NCI-H1092 treated with DMSO at 0.1 percent for 48 hours (cell line): ENCODE data around the gene C11orf98.
A peak's percentile ranks its signal among the peaks of the same experiment; 100 is the strongest.
"Not testable (repeated sequence)": the region's sequence is repeated elsewhere in the genome, so short reads cannot be mapped to it uniquely, and the experiment has no call there.

ENCODE experiments used
- DNase-seq: peaks from one replicate; lab custom pipeline; 2025; lab: John Stamatoyannopoulos, UW

C11orf98 gene

GRCh38 chr11:62665075-62665598, at the start of gene C11orf98, which contains the start of gene CSKMT:
TSS of gene C11orf98 (minus strand) at chr11:62665210. CDS start at chr11:62665169, 41 bp downstream.
TSS of gene CSKMT (plus strand) at chr11:62665312. CDS start at chr11:62665880, 568 bp downstream.
- peak; percentile 98 for DNase-seq

GRCh38 chr11:62713343-62713742, 48.3 kb upstream of the C11orf98 start:
- DNase-seq, result no peak

DNA sequence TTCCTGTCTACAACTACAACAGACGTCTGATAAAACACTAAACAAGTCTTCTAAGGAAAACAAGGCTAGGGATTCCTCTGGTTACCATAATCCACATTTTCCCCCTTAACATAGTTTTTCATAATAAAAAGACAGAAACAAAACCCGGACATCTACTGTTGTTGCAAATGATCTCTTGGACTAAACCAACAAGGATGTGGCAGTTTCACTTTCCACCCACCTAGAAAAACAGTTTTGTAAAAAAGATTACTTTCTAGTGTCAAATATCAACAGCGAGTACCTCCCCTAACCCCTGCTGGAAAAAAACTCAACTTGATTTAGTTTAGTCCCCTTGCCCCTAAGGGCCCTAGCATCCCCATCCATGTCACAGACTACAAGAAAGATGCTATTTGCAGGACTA, 47.9 kb upstream of the C11orf98 start:
- DNase-seq, result no peak

- DNase-seq, result no peak
These were observed 47.3 kb upstream of the C11orf98 start for GRCh38 chr11:62712276-62712812.

DNA sequence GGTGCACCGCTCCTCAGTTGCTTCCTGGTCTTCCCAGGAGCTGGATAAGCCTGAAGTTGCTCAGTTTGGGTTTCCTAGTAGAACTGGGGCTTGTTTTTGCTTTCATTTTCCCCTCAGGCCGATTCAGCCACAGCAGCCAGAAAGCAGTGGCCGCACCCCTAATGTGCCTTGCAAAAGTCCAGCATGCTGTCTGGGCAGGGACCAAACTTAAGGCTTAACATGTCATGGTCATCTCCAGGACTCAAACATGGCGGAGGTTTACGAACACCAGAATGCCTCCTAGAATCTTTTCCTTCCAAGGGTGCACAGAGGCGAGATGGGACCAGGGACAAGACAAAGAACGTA, 45.0 kb upstream of the C11orf98 start:
- DNase-seq, result peak; percentile 74

DNA sequence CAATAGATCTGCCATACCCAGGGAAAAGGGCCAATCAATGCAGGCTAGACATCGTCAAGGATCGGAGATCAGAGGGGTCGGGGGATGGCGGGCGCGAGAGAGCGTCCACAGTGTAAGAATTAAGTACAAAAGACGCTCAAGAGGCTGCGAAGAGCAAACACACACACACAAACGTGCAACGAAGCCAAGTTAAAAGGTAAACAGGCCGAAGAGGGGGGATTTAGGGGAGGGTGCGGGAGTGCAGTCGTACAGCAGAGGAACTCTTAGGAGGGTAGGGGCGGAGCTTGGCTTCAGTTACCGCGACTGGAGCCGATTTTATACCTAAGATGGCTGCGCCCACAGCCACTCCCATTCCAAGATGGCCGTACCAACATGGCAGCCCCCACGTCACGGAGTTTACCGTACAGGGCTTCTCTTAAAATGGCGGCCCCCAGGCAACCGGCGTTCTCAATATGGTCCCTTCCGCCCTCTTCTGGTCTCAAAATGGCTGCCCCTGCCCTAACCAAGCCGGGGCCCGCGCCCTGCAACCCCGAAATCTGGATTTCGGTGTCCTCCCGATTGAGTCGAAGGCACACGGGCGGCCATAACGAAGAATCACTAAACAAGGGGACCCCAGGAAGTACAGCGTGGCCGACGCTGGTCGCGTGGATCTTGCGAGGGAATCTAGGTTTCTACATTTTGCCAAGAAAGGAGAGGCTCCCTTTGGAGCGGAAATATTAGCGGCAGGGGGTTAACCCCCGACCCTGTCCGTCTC, 44.4 kb upstream of the C11orf98 start:
- DNase-seq, result peak; percentile 100

- DNase-seq, result no peak
These were observed 43.8 kb upstream of the C11orf98 start for GRCh38 chr11:62708793-62709192.

DNA sequence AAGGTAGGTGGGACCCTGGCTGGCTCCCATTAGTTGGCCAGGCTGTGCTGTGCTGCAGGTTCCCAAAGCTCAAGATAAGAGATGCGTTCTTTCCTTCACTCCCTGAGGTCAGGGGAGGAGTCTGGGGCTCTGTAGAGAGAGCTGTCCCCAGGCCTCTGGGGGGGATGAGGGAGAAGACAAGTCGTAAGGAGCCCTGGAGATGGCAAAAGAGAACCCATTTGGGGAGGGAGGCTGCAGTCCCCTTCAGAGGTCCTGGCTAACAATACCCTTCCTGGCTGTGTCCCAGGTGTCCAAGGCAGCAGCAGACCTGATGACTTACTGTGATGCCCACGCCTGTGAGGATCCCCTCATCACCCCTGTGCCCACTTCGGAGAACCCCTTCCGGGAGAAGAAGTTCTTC, 43.4 kb upstream of the C11orf98 start:
- DNase-seq, result no peak

DNA sequence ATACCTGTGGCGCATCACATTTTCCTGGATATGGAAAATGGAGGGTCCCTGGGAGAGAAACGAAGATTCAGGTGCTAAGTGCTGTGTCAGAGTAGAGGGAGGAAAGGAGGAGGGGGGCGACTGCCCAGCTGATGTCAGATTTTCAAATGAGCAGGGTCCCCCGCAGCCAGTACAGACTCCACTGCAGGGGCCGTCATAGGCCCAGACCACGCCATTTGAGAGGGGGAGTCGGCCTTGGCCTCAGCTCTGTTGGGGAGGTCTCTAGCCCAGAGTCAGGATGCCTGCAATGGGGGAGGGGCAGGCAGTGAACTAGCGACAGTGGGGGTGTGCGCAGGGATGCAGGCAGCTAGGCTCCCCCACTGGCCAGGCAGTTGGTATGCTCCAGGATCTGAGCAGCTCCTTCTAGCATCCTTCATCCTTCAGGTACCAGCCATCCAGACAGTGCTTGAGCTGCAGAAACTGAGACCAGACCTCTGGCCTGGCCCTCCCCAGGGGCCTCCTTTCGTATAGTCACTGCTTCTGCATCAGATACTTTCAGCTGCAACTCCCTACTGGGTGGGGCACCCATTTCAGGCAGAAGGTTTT, 42.4 kb upstream of the C11orf98 start, which contains the start of the genes BSCL2 and GNG3:
Gene BSCL2, minus strand, starts transcription at position 148 of the 585 bp plus-strand sequence. CDS start 229 bp downstream, outside the sequence.
Gene GNG3, plus strand, starts transcription at position 400 of the 585 bp plus-strand sequence. CDS start 620 bp downstream, outside the sequence.
- DNase-seq, result no peak

DNA sequence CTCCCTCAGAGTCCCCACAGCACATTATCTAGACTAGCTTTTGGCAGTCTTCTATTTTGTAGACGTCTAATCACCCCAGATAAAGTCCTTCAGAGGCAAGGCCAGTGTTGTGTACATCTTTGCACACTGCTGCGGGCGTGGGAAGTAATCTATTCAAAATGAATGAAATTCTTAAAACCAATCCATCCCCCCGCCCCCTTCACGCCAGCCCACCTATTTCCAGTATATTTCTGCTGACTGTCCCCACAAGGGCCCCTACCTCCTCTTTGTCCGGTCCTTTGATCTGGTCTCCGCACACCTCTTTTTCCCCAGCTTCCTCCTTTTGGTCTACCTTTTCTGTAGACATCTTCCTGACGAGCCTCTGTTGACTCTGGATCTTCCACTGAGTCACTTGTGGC, 41.8 kb upstream of the C11orf98 start:
- DNase-seq, result no peak

- DNase-seq, result peak; percentile 99
These were observed 41.2 kb upstream of the C11orf98 start for GRCh38 chr11:62705880-62706849.

DNA sequence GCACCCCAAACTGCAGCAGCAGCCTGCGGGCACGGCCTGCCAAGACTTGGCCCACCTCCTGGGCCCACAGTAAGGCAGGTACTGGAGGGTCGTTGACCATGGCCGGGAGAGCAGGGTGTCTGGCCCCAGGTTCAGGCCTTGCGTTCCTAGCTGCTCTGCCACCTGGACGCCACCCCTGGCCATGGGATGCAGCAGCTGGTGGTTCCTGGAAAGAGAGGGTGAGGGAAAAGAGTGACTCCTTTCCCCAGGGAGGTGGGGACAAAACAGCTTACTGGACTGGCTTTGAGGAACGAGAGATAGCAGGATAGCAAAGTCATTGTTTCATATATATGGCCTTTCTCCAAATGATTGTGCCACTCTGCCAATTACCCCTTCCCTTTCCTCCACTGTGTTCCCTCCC, 40.4 kb upstream of the C11orf98 start:
- DNase-seq, result peak; percentile 85

DNA sequence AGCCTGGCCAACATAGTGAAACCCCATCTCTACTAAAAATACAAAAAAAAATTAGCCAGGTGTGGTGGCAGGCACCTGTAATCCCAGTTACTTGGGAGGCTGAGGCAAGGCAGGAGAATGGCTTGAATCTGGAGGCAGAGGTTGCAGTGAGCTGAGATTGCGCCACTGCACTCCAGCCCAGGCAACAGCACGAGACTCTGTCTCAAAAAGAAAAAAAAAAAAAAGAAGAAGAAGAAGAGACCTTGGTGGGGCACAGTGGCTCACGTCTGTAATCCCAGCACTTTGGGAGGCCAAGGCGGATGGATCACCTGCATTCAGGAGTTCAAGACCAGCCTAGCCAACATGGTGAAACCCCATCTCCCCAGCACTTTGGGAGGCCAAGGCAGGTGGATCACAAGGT, 38.9 kb upstream of the C11orf98 start:
- DNase-seq, result not testable (repeated sequence)

DNA sequence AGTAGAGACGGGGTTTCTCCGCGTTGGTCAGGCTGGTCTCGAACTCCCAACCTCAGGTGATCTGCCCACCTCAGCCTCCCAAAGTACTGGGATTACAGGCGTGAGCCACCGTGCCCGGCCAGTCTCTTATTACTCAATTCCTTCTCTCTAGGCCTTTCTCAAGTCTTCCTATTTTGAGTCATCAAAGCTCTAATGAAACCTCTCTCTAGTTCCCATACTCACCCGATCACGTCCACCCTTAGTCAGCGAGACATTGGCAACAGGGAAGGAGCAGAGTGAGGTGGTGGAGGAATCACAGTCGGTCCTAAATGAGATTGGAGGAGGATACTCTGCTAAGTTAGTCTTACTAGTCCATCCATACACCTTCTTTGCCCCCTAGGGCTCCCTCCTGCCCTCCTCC, 37.2 kb upstream of the C11orf98 start:
- no peak for DNase-seq

DNA sequence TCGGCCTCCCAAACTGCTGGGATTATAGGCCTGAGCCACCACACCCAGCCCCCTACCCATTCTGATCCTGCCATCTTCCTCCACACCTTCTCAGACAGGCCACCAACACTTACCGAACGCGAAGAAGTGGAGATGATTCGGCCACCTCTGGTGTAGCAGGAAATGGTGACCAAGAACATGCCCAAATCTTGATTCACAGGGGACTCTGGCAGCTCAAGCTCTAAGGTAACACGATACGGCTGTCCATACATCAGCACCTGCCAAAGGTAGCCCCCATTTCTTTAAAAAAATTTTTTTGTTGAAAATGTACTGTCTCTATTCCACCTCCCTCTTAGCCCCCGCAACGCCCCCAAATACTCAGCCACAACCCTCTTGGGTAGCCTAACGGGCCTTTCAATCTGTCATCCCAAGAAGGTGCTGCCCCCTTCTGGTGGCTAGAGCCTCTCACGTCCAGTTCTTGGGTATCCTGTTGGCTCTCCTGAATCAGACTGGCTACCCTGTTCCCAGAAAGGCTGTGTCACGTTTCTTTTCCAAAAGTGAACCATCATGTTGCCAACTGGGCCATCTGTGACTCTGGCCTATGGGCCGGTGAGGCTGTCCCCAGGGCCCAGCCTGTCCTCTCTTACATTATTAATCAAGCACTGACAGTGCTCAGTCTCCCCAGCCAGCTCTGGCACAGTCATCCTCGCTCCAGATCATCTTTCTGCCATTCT, 29.6 kb upstream of the C11orf98 start:
- DNase-seq, result peak; percentile 52

- DNase-seq, result not testable (repeated sequence)
These were observed 28.6 kb upstream of the C11orf98 start for GRCh38 chr11:62693624-62694023.

DNA sequence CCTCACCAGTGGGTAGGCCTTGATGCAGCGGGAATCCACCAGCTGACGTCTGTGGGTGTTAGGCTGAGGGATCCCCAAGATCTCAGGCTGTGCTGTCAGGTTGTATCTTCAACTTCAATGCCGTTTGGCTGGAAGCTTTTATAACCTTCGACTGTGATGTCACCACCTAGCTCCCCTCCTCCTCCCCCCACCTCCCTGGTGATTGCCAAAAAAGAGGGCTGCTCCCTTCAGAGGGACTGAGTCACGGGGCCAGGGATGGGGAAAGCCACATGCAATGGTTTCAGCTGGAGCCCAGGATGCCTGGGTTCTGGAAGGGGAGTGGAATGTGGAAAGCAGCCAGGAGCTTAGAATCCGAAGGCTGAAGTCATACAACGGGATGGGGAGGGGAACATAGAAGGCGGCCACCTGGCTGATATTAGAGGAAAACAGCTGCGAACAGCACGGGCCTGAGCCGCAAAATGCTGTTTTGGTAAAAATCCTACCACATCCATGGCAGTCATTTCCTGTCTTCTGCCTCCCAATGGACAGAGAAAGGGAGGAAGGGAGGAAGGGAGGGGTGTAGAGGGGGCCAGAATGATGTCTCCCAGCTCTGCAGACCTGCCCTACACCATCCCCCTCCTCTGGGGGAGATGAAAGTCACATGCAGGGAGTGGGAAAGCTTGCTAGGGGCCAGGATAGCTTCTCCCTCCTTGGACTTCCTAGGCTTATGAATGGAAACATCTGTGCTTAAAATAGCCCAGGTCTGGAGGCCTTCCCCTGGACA, 24.6 kb upstream of the C11orf98 start, which contains the start of gene LRRN4CL:
Gene LRRN4CL, minus strand, starts transcription at position 110 of the 763 bp plus-strand sequence. CDS start 1,022 bp downstream, outside the sequence.
- DNase-seq, result no peak

DNA sequence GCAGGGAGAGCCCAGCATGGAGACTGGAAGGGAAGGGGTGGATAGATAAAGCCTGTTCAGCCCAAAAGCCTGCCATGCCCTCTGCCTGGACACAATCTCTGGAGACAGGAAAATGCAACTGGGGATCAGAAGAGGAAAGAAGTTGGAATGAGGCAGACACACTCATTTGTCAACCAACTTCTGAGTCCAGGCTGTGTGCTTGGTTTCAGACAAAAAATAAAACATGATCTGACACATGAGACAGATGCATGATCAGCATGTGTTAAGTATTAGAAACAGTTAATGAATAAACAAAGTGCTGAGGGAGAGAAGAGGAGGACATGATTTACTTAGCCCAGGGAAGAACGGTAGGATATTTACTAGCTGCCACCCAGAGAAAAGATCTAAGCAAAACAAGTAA, 23.5 kb upstream of the C11orf98 start:
- DNase-seq, result no peak

GRCh38 chr11:62687508-62688396, 22.7 kb upstream of the C11orf98 start:
- DNase-seq, result no peak
